HL-60 (cell line): ENCODE measurements around the gene RAD50.

Experiments
- DNase-seq, 2 experiments: peaks; one replicate each; pipeline ENCODE4 v3.0.0-alpha.2; 2010 to 2020; ENCODE audit warnings: low read depth in 1 of 2, low spot score in 1 of 2
- H3K27ac ChIP-seq: fragments of 250-450 bp; sonication (Bioruptor Pico); replicated peaks from 2 replicates; pipeline ENCODE4 v1.5.1; 2020; ENCODE audit warnings: mild to moderate bottlenecking, moderate library complexity
- H3K27me3 ChIP-seq: fragments of 250-450 bp; sonication (Bioruptor Pico); 2 replicates; pipeline ENCODE4 v1.5.1; 2021; ENCODE audit warnings: mild to moderate bottlenecking, moderate library complexity; ENCODE audit not compliant: insufficient read depth, poor library complexity, severe bottlenecking
- H3K4me3 ChIP-seq: replicated peaks from 2 replicates; pipeline ENCODE4 v1.5.1; 2011; ENCODE audit warnings: mild to moderate bottlenecking, control low read depth, low read length; ENCODE audit not compliant: insufficient read depth
- GABPA ChIP-seq: IDR thresholded peaks from 2 replicates; pipeline ENCODE4 v1.6.1; 2012; ENCODE audit warnings: low read depth
- POLR2AphosphoS5 ChIP-seq: IDR thresholded peaks from 2 replicates; pipeline ENCODE4 v1.6.1; 2012; ENCODE audit warnings: low read depth
- SPI1 ChIP-seq: IDR thresholded peaks from 2 replicates; pipeline ENCODE4 v1.6.1; 2012; ENCODE audit warnings: low read depth, mild to moderate bottlenecking, borderline replicate concordance
- TF ChIP-seq, protein P1 (sequence below): IDR thresholded peaks from 2 replicates; pipeline ENCODE4 v1.6.1; 2012; ENCODE audit warnings: low read depth; ENCODE audit not compliant: insufficient replicate concordance
- TF ChIP-seq, protein P2 (sequence below): IDR thresholded peaks from one replicate; pipeline ENCODE4 v1.5.1; 2011; ENCODE audit warnings: low read length, control low read depth, inconsistent platforms; ENCODE audit not compliant: insufficient read depth

The RAD50 gene

DNA sequence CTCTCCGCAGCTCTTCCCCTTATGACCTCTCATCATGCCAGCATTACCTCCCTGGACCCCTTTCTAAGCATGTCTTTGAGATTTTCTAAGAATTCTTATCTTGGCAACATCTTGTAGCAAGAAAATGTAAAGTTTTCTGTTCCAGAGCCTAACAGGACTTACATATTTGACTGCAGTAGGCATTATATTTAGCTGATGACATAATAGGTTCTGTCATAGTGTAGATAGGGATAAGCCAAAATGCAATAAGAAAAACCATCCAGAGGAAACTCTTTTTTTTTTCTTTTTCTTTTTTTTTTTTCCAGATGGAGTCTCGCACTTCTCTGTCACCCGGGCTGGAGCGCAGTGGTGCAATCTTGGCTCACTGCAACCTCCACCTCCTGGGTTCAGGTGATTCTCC lies 80.5 kb downstream of the RAD50 start:
- no peak for DNase-seq
- TF ChIP-seq GABPA (no peak), POLR2AphosphoS5 (no peak), SPI1 (no peak)
- TF ChIP-seq, protein P1, sequence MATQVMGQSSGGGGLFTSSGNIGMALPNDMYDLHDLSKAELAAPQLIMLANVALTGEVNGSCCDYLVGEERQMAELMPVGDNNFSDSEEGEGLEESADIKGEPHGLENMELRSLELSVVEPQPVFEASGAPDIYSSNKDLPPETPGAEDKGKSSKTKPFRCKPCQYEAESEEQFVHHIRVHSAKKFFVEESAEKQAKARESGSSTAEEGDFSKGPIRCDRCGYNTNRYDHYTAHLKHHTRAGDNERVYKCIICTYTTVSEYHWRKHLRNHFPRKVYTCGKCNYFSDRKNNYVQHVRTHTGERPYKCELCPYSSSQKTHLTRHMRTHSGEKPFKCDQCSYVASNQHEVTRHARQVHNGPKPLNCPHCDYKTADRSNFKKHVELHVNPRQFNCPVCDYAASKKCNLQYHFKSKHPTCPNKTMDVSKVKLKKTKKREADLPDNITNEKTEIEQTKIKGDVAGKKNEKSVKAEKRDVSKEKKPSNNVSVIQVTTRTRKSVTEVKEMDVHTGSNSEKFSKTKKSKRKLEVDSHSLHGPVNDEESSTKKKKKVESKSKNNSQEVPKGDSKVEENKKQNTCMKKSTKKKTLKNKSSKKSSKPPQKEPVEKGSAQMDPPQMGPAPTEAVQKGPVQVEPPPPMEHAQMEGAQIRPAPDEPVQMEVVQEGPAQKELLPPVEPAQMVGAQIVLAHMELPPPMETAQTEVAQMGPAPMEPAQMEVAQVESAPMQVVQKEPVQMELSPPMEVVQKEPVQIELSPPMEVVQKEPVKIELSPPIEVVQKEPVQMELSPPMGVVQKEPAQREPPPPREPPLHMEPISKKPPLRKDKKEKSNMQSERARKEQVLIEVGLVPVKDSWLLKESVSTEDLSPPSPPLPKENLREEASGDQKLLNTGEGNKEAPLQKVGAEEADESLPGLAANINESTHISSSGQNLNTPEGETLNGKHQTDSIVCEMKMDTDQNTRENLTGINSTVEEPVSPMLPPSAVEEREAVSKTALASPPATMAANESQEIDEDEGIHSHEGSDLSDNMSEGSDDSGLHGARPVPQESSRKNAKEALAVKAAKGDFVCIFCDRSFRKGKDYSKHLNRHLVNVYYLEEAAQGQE: no peak
- TF ChIP-seq, protein P2, sequence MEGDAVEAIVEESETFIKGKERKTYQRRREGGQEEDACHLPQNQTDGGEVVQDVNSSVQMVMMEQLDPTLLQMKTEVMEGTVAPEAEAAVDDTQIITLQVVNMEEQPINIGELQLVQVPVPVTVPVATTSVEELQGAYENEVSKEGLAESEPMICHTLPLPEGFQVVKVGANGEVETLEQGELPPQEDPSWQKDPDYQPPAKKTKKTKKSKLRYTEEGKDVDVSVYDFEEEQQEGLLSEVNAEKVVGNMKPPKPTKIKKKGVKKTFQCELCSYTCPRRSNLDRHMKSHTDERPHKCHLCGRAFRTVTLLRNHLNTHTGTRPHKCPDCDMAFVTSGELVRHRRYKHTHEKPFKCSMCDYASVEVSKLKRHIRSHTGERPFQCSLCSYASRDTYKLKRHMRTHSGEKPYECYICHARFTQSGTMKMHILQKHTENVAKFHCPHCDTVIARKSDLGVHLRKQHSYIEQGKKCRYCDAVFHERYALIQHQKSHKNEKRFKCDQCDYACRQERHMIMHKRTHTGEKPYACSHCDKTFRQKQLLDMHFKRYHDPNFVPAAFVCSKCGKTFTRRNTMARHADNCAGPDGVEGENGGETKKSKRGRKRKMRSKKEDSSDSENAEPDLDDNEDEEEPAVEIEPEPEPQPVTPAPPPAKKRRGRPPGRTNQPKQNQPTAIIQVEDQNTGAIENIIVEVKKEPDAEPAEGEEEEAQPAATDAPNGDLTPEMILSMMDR: no peak
- no peak overlapping the region for H3K4me3 ChIP-seq
- H3K27ac ChIP-seq: no peak overlapping the region
- no peaks in the 10 kb centered on the region for H3K27me3 ChIP-seq

DNA sequence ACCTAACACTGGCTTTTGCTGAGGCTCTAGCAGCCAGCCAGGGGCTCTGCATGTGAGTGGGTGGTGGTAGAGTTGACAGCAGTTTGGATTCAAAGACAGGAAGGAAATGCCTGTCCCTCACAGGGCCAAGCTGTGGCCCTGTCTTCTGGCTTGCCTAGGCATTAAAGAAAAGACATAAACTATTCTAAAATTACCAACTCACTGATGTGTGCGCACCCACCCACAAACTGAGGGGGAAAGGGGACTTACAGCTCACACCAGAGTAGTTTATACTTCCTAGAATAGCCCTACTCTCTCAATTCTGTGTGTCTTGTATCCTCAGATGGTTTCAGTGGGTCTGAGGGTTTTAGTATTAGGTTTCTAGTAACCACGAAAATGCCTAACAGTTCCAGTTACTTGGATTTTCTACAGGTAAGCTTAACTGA lies 82.9 kb downstream of the RAD50 start:
- H3K4me3 ChIP-seq: no peak overlapping the region
- H3K27me3 ChIP-seq: no peaks in the 10 kb centered on the region
- no peak overlapping the region for H3K27ac ChIP-seq
- TF ChIP-seq GABPA: no peak
- TF ChIP-seq SPI1: no peak
- TF ChIP-seq, protein P2: no peak
- TF ChIP-seq POLR2AphosphoS5: no peak
- TF ChIP-seq, protein P1: no peak
- no peak for DNase-seq

DNA sequence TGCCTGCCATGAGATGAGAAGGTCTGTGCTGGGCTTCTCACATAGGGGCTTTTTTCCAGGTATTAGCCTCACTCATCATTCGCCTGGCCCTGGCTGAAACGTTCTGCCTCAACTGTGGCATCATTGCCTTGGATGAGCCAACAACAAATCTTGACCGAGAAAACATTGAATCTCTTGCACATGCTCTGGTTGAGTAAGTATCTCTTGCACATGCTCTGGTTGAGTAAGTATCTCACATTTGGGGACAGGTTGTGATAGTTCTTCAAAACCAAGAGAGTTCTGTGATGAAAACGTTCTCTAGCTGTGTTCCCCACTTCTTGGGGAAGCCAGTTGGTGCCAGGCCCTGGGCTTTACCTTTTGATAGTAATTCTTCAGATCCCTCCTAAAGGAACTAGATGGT lies 83.8 kb downstream of the RAD50 start:
- DNase-seq: peak in 1 of 2 experiments; percentile 25
- TF ChIP-seq, protein P1: no peak
- no peak for TF ChIP-seq POLR2AphosphoS5
- no peak for TF ChIP-seq GABPA
- TF ChIP-seq, protein P2: no peak
- TF ChIP-seq SPI1: no peak
- H3K27me3 ChIP-seq: no peaks in the 10 kb centered on the region
- no peak overlapping the region for H3K27ac ChIP-seq
- H3K4me3 ChIP-seq: no peak overlapping the region
